ENCODE data around the gene CMTM5. TPM values are rescaled to one million over a fixed set of nuclear protein-coding genes. Genes with fewer than 3 reads are reported as not detected.
A peak's percentile ranks its signal among the peaks of the same experiment; 100 is the strongest.
"Not testable (repeated sequence)": the region's sequence is repeated elsewhere in the genome, so short reads cannot be mapped to it uniquely, and the experiment has no call there.

CMTM5 gene
- total and polyA plus RNA-seq, 8 donors = 0.71 to 4.1 (median 2.7) TPM

DNA sequence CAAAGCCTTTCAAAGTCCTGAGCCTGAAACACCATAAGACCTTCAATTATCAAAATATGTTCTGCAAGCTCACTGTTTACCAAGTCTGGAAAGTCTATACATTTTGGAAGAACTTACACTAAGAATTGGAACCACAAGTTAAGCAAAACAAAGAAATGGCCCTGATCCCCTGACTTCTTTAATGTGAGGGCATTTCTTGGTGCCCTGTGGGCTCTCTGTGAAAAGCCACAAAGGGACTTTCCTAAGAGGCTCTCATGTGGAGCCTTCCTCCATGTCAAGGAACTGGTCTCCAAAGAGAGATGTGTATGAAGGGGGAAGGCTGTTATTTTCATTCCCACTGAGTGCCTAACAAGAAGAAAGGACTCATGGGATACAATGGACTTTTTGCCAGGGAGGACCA lies 44.7 kb downstream of the CMTM5 start:
- Histone ChIP-seq H3K9me3 (no peaks in the 10 kb centered on the region), H3K4me3 (no peak overlapping the region), H3K4me1 (no peaks in the 10 kb centered on the region), H3K36me3 (no peaks in the 10 kb centered on the region), H3K27me3 (peaks cover 0 to 9% of the 10 kb centered on the region in 2 donors), H3K27ac (no peak overlapping the region)
- intact Hi-C loops (cut with DNase I) = no loop called here
- ATAC-seq (no peak), DNase-seq (no peak)
- TF ChIP-seq, protein P1, sequence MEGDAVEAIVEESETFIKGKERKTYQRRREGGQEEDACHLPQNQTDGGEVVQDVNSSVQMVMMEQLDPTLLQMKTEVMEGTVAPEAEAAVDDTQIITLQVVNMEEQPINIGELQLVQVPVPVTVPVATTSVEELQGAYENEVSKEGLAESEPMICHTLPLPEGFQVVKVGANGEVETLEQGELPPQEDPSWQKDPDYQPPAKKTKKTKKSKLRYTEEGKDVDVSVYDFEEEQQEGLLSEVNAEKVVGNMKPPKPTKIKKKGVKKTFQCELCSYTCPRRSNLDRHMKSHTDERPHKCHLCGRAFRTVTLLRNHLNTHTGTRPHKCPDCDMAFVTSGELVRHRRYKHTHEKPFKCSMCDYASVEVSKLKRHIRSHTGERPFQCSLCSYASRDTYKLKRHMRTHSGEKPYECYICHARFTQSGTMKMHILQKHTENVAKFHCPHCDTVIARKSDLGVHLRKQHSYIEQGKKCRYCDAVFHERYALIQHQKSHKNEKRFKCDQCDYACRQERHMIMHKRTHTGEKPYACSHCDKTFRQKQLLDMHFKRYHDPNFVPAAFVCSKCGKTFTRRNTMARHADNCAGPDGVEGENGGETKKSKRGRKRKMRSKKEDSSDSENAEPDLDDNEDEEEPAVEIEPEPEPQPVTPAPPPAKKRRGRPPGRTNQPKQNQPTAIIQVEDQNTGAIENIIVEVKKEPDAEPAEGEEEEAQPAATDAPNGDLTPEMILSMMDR (IDR thresholded peaks at IDR 0.05) = no peak

DNA sequence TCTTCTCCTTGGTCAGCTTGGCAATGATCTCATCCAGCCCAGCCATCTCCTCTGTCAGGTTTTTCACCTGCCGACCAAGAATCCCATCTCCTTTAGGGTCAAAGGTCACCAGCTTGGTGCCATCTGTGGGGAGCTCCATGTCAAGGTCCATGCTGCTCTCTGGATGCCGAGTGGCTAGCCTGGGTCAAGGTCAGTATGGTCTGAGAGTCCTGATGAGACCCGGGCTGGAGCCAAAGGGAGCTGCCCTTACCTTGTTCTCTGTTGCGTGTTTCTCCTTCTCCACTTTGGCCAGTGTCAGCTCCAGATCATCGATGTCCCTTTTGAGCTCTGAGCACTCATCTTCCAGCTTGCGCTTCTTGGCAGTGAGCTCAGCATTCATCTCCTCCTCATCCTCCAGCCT lies 46.8 kb downstream of the CMTM5 start:
- no peak for ATAC-seq
- intact Hi-C loops (cut with DNase I) = no loop called here
- no peak overlapping the region for H3K27ac ChIP-seq
- no peak for DNase-seq
- H3K4me3 ChIP-seq = no peak overlapping the region
- H3K36me3 ChIP-seq = no peaks in the 10 kb centered on the region
- H3K27me3 ChIP-seq = peaks cover 0 to 6% of the 10 kb centered on the region in 2 donors
- no peaks in the 10 kb centered on the region for H3K9me3 ChIP-seq
- TF ChIP-seq, protein P1 (IDR thresholded peaks at IDR 0.05) = no peak
- H3K4me1 ChIP-seq = no peaks in the 10 kb centered on the region

DNA sequence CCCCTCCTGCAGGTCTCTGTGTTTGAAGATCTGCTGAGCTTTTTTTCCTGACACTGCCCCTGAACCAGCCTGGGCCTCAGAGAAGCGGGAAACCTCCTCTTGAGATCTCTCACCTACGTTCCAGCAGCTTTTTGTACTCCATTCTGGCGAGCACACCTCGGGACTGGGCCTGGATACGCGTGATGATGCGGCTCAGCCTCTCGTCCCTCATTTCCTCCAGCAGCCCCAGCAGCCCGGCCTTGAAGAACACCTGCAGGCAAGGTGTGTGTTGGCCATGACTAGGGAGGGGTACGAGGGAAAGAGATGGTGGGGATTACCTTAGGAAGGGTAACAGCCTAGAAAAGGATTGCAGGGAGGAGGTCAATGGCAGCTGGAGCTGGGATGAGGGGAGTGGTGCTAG lies 48.3 kb downstream of the CMTM5 start:
- no peaks in the 10 kb centered on the region for H3K36me3 ChIP-seq
- H3K4me3 ChIP-seq = no peak overlapping the region
- peaks cover 0 to 11% of the 10 kb centered on the region in 2 donors for H3K27me3 ChIP-seq
- no peak for ATAC-seq
- intact Hi-C loops (cut with DNase I) = no loop called here
- DNase-seq = no peak
- H3K4me1 ChIP-seq = no peaks in the 10 kb centered on the region
- H3K27ac ChIP-seq = no peak overlapping the region
- H3K9me3 ChIP-seq = no peaks in the 10 kb centered on the region
- TF ChIP-seq, protein P1 (IDR thresholded peaks at IDR 0.05) = no peak

DNA sequence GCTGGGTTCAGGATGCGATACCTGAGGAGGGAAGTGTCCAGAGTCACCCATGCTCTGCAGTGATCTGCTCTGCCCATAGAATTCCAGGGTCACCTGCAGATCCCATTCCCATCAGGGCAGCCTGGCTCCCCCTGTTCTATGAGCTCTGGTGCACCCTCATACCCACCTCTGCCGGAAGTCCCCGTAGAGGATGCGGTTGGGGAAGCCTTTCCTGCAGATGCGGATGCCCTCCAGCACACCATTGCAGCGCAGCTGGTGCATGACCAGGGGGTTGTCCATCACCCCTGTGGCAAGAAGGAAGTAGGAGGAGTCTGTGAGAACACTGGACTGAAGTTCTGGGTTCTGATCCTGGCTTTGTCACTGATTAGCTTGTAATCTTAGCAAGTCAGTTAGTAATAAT lies 49.0 kb downstream of the CMTM5 start:
- intact Hi-C loops (cut with DNase I); H3K4me1 ChIP-seq; ATAC-seq; H3K4me3 ChIP-seq; H3K27ac ChIP-seq; DNase-seq; H3K36me3 ChIP-seq; H3K9me3 ChIP-seq: not testable (repeated sequence)
- H3K27me3 ChIP-seq = peaks cover 0 to 11% of the 10 kb centered on the region in 2 donors

DNA sequence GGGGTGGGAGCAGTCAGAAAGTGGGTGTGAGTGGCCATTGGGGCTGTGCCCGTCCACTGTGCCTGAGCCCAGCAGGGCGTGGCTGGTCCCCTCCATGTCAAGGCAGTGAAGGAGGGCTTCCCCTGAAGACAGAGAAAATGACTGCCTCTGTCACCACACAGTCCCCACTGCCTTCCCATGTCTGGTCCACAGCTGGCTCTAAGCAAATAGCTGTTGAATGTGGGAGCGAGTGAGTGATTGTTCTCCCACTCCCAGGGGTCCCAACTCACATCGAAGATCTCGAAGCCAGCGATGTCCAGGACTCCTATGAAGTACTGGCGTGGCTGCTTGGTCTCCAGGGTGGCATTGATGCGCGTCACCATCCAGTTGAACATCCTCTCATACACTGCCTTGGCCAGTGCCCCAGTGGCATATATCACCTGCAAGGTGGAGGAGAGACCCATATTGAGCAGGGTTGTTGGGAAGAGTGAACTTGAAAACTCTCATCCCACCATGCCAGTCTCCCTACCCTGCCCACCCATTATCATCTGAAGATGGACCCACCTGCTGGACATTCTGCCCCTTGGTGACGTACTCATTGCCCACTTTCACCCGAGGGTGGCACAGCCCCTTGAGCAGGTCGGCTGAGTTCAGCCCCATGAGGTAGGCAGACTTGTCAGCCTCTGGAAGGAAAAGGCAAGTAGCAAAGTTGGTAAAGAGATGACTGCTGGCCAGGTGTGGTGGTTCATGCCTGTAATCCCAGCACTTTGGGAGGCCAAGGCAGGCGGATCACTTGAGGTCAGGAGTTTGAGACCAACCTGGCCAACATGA lies 52.0 kb downstream of the CMTM5 start:
- Histone ChIP-seq H3K4me3 (no peak overlapping the region), H3K27me3 (peaks cover 0 to 11% of the 10 kb centered on the region in 2 donors), H3K9me3 (no peaks in the 10 kb centered on the region), H3K4me1 (no peaks in the 10 kb centered on the region), H3K27ac (no peak overlapping the region), H3K36me3 (no peaks in the 10 kb centered on the region)
- intact Hi-C loops (cut with DNase I) = no loop called here
- DNase-seq (peak in 1 of 4 donors; percentile 9), ATAC-seq (no peak)
- TF ChIP-seq, protein P1 (IDR thresholded peaks at IDR 0.05) = no peak

Small RNA genes lying within 50 kb of the gene (microRNA-seq; reads per million reads assigned to microRNA genes)
- 0 to 0.84 reads per million in 2 donors for gene MIR208A
- 0 to 2.0 reads per million in 2 donors for gene MIR208B

Other genes with a start within 250 kb of the CMTM5 start
- 10 to 100 TPM; 38.5 to 42.2 TPM for gene SLC7A8, start 193.4 kb upstream of the CMTM5 start, total RNA-seq
- 100 to 1,000 TPM; 112 to 153 (median 132) TPM for gene SLC7A8, start 193.4 kb upstream of the CMTM5 start, polyA plus RNA-seq (ENCODE audit: insufficient read length in 6 of 6)
- not detected for gene RNF212B, start 139.1 kb upstream of the CMTM5 start, total RNA-seq
- under 1 TPM; 0.47 to 0.94 (median 0.74) TPM for gene RNF212B, start 139.1 kb upstream of the CMTM5 start, polyA plus RNA-seq (ENCODE audit: insufficient read length in 6 of 6)
- gene HOMEZ, start 90.9 kb upstream of the CMTM5 start, total RNA-seq = 10 to 100 TPM; 11.9 to 13.2 TPM
- 10 to 100 TPM; 12.6 to 18.6 (median 16.8) TPM for gene HOMEZ, start 90.9 kb upstream of the CMTM5 start, polyA plus RNA-seq (ENCODE audit: insufficient read length in 6 of 6)
- 10 to 100 TPM; 11.3 to 18.6 TPM for gene PPP1R3E, start 74.2 kb upstream of the CMTM5 start, total RNA-seq
- gene PPP1R3E, start 74.2 kb upstream of the CMTM5 start, polyA plus RNA-seq (ENCODE audit: insufficient read length in 6 of 6) = 10 to 100 TPM; 18.8 to 24.5 (median 20.4) TPM
- 10 to 100 TPM; 37.1 to 49.9 TPM for gene BCL2L2, start 70.2 kb upstream of the CMTM5 start, total RNA-seq
- 10 to 100 TPM; 39.2 to 41.5 (median 40.4) TPM for gene BCL2L2, start 70.2 kb upstream of the CMTM5 start, polyA plus RNA-seq (ENCODE audit: insufficient read length in 6 of 6)
- 100 to 1,000 TPM; 119 to 138 TPM for gene PABPN1, start 55.6 kb upstream of the CMTM5 start, total RNA-seq
- gene PABPN1, start 55.6 kb upstream of the CMTM5 start, polyA plus RNA-seq (ENCODE audit: insufficient read length in 6 of 6) = 100 to 1,000 TPM; 187 to 256 (median 214) TPM
- gene SLC22A17, start 24.2 kb upstream of the CMTM5 start, total RNA-seq = 10 to 100 TPM; 13.2 to 27.1 TPM
- 10 to 100 TPM; 27.1 to 41.5 (median 35.6) TPM for gene SLC22A17, start 24.2 kb upstream of the CMTM5 start, polyA plus RNA-seq (ENCODE audit: insufficient read length in 6 of 6)
- 10 to 100 TPM; 15.8 to 17.0 TPM for gene EFS, start 11.9 kb upstream of the CMTM5 start, total RNA-seq
- gene EFS, start 11.9 kb upstream of the CMTM5 start, polyA plus RNA-seq (ENCODE audit: insufficient read length in 6 of 6) = 10 to 100 TPM; 39.7 to 64.1 (median 47.3) TPM
- gene IL25, start 4.2 kb upstream of the CMTM5 start, total RNA-seq = not detected
- gene IL25, start 4.2 kb upstream of the CMTM5 start, polyA plus RNA-seq (ENCODE audit: insufficient read length in 6 of 6) = not detected
- gene MYH6, start 31.2 kb downstream of the CMTM5 start, total RNA-seq = 1 to 10 TPM; 1.4 to 1.5 TPM
- under 1 TPM in 3 of 6 donors, not detected in 3; 0.03 to 0.05 (median 0.04) TPM for gene MYH6, start 31.2 kb downstream of the CMTM5 start, polyA plus RNA-seq (ENCODE audit: insufficient read length in 6 of 6)
- gene MYH7, start 58.6 kb downstream of the CMTM5 start, total RNA-seq = 1 to 10 TPM; 1.2 to 1.8 TPM
- gene MYH7, start 58.6 kb downstream of the CMTM5 start, polyA plus RNA-seq (ENCODE audit: insufficient read length in 6 of 6) = 1 to 10 TPM in 1 of 6 donors, under 1 TPM in 4, not detected in 1; 0.03 to 2.0 (median 0.04) TPM
- gene NGDN, start 92.7 kb downstream of the CMTM5 start, total RNA-seq = 10 to 100 TPM; 21.6 to 31.4 TPM
- gene NGDN, start 92.7 kb downstream of the CMTM5 start, polyA plus RNA-seq (ENCODE audit: insufficient read length in 6 of 6) = 10 to 100 TPM; 58.1 to 79.3 (median 61.6) TPM
- 1 to 10 TPM; 2.9 to 3.1 TPM for gene ZFHX2, start 174.7 kb downstream of the CMTM5 start, total RNA-seq
- 1 to 10 TPM; 4.7 to 6.2 (median 5.3) TPM for gene ZFHX2, start 174.7 kb downstream of the CMTM5 start, polyA plus RNA-seq (ENCODE audit: insufficient read length in 6 of 6)
- 10 to 100 TPM; 15.2 to 20.3 TPM for gene THTPA, start 179.2 kb downstream of the CMTM5 start, total RNA-seq
- gene THTPA, start 179.2 kb downstream of the CMTM5 start, polyA plus RNA-seq (ENCODE audit: insufficient read length in 6 of 6) = 10 to 100 TPM; 10.7 to 13.2 (median 12.4) TPM
- 100 to 1,000 TPM in 1 of 2 donors, 10 to 100 TPM in 1; 93.7 to 121 TPM for gene AP1G2, start 190.7 kb downstream of the CMTM5 start, total RNA-seq
- 10 to 100 TPM; 60.6 to 97.3 (median 92.2) TPM for gene AP1G2, start 190.7 kb downstream of the CMTM5 start, polyA plus RNA-seq (ENCODE audit: insufficient read length in 6 of 6)
- 1 to 10 TPM; 1.3 TPM for gene JPH4, start 201.7 kb downstream of the CMTM5 start, total RNA-seq
- gene JPH4, start 201.7 kb downstream of the CMTM5 start, polyA plus RNA-seq (ENCODE audit: insufficient read length in 6 of 6) = 1 to 10 TPM in 3 of 6 donors, under 1 TPM in 3; 0.84 to 1.2 (median 1.0) TPM

Data from left lung (tissue), 10 donors.